BLaER1 (cell line): ENCODE results near the gene OSBP2.

Source experiments
- H3K27ac ChIP-seq: shearing (Covaris generic); formaldehyde crosslinking; 2 replicates; pipeline ENCODE4 v1.8.1; 2022
- H3K27me3 ChIP-seq: shearing (Covaris generic); formaldehyde crosslinking; 2 replicates; pipeline ENCODE4 v1.8.1; 2022
- H3K36me3 ChIP-seq: shearing (Covaris generic); formaldehyde crosslinking; 2 replicates; pipeline ENCODE4 v1.8.1; 2022
- H3K4me1 ChIP-seq: shearing (Covaris generic); formaldehyde crosslinking; 2 replicates; pipeline ENCODE4 v1.8.1; 2022
- H3K4me2 ChIP-seq: shearing (Covaris generic); formaldehyde crosslinking; 2 replicates; pipeline ENCODE4 v1.8.1; 2022
- H3K4me3 ChIP-seq: shearing (Covaris generic); formaldehyde crosslinking; 2 replicates; pipeline ENCODE4 v1.8.1; 2022
- H3K9ac ChIP-seq: shearing (Covaris generic); formaldehyde crosslinking; 2 replicates; pipeline ENCODE4 v1.8.1; 2022
- H3K9me3 ChIP-seq: shearing (Covaris generic); formaldehyde crosslinking; 2 replicates; pipeline ENCODE4 v1.8.1; 2022
- H4K20me1 ChIP-seq: shearing (Covaris generic); formaldehyde crosslinking; 2 replicates; pipeline ENCODE4 v1.8.1; 2022
- Cebpa-rat ChIP-seq: shearing (Covaris generic); IDR thresholded peaks from 2 replicates; pipeline ENCODE4 v1.8.1; 2022

Gene OSBP2

GRCh38 chr22:30858976-30859713 lies 164.5 kb downstream of the OSBP2 start:
- H3K36me3 ChIP-seq: no peaks in the 10 kb centered on the region

GRCh38 chr22:30859714-30860095 lies 165.0 kb downstream of the OSBP2 start:
- H3K27ac ChIP-seq: peak overlapping the region; percentile 80
- H3K9ac ChIP-seq: no peak overlapping the region
- peaks cover 6% of the 10 kb centered on the region; the same call in 1 of the 2 replicates for H3K9me3 ChIP-seq
- no peaks in the 10 kb centered on the region for H4K20me1 ChIP-seq
- TF ChIP-seq Cebpa-rat: no peak
- H3K4me1 ChIP-seq: peaks cover 38% of the 10 kb centered on the region
- H3K27me3 ChIP-seq: no peaks in the 10 kb centered on the region
- no peaks in the 10 kb centered on the region for H3K36me3 ChIP-seq
- H3K4me3 ChIP-seq: no peak overlapping the region
- peak overlapping the region; percentile 88; the same call in 1 of the 2 replicates for H3K4me2 ChIP-seq

More at GRCh38 chr22:30858976-30859713, 164.5 kb downstream of the OSBP2 start:
- H3K27me3 ChIP-seq: no peaks in the 10 kb centered on the region
- H4K20me1 ChIP-seq: no peaks in the 10 kb centered on the region
- H3K4me2 ChIP-seq: no peak overlapping the region
- H3K4me3 ChIP-seq: no peak overlapping the region
- no peak overlapping the region for H3K27ac ChIP-seq
- no peak overlapping the region for H3K9ac ChIP-seq
- no peak for TF ChIP-seq Cebpa-rat
- H3K9me3 ChIP-seq: peaks cover 7% of the 10 kb centered on the region; the same call in 1 of the 2 replicates
- peaks cover 38% of the 10 kb centered on the region for H3K4me1 ChIP-seq

- H3K9ac ChIP-seq: peak overlapping the region; percentile 34; the same call in 1 of the 2 replicates
- H3K4me3 ChIP-seq: 0 out of 2 replicates have a peak overlapping the region, but pooled peaks have one; percentile 22
- peaks cover 38% of the 10 kb centered on the region for H3K4me1 ChIP-seq
- peak overlapping the region; percentile 88 for H3K4me2 ChIP-seq
- no peak for TF ChIP-seq Cebpa-rat
- H3K9me3 ChIP-seq: no peaks in the 10 kb centered on the region
- peak overlapping the region; percentile 80 for H3K27ac ChIP-seq
- no peaks in the 10 kb centered on the region for H4K20me1 ChIP-seq
- no peaks in the 10 kb centered on the region for H3K36me3 ChIP-seq
- H3K27me3 ChIP-seq: no peaks in the 10 kb centered on the region
These were observed 165.8 kb downstream of the OSBP2 start for GRCh38 chr22:30860176-30861105.

- Histone ChIP-seq H3K36me3 (no peaks in the 10 kb centered on the region), H3K9me3 (no peaks in the 10 kb centered on the region), H4K20me1 (no peaks in the 10 kb centered on the region), H3K4me2 (peak overlapping the region; percentile 88), H3K27me3 (no peaks in the 10 kb centered on the region), H3K27ac (peak overlapping the region; percentile 80), H3K4me1 (peaks cover 36% of the 10 kb centered on the region), H3K9ac (0 out of 2 replicates have a peak overlapping the region, but pooled peaks have one; percentile 38), H3K4me3 (no peak overlapping the region)
- TF ChIP-seq Cebpa-rat: no peak
These were observed 166.5 kb downstream of the OSBP2 start for GRCh38 chr22:30861131-30861530.

GRCh38 chr22:30861688-30862552 lies 167.2 kb downstream of the OSBP2 start:
- peaks cover 44% of the 10 kb centered on the region for H3K4me1 ChIP-seq
- TF ChIP-seq Cebpa-rat: no peak
- H3K4me2 ChIP-seq: peak overlapping the region; percentile 88
- H4K20me1 ChIP-seq: no peaks in the 10 kb centered on the region
- peak overlapping the region; percentile 38; the same call in 1 of the 2 replicates for H3K9ac ChIP-seq
- H3K36me3 ChIP-seq: no peaks in the 10 kb centered on the region
- peak overlapping the region; percentile 80 for H3K27ac ChIP-seq
- no peaks in the 10 kb centered on the region for H3K9me3 ChIP-seq
- H3K4me3 ChIP-seq: no peak overlapping the region
- no peaks in the 10 kb centered on the region for H3K27me3 ChIP-seq

GRCh38 chr22:30863081-30863833 lies 168.6 kb downstream of the OSBP2 start:
- H3K27me3 ChIP-seq: no peaks in the 10 kb centered on the region
- H3K27ac ChIP-seq: no peak overlapping the region
- H3K4me2 ChIP-seq: no peak overlapping the region
- peaks cover 58% of the 10 kb centered on the region for H3K4me1 ChIP-seq
- no peaks in the 10 kb centered on the region for H3K9me3 ChIP-seq
- no peak for TF ChIP-seq Cebpa-rat
- no peaks in the 10 kb centered on the region for H4K20me1 ChIP-seq
- H3K36me3 ChIP-seq: no peaks in the 10 kb centered on the region
- no peak overlapping the region for H3K4me3 ChIP-seq
- H3K9ac ChIP-seq: no peak overlapping the region

GRCh38 chr22:30864441-30865420 lies 170.1 kb downstream of the OSBP2 start:
- no peak overlapping the region for H3K9ac ChIP-seq
- H3K27me3 ChIP-seq: no peaks in the 10 kb centered on the region
- no peak overlapping the region for H3K4me2 ChIP-seq
- H3K36me3 ChIP-seq: no peaks in the 10 kb centered on the region
- TF ChIP-seq Cebpa-rat: no peak
- H3K27ac ChIP-seq: no peak overlapping the region
- H3K4me1 ChIP-seq: peaks cover 68% of the 10 kb centered on the region
- no peak overlapping the region for H3K4me3 ChIP-seq
- no peaks in the 10 kb centered on the region for H3K9me3 ChIP-seq
- no peaks in the 10 kb centered on the region for H4K20me1 ChIP-seq

GRCh38 chr22:30865656-30866055 lies 171.0 kb downstream of the OSBP2 start:
- Histone ChIP-seq H3K27ac (no peak overlapping the region; the same call in 1 of the 2 replicates), H4K20me1 (no peaks in the 10 kb centered on the region), H3K9ac (no peak overlapping the region), H3K4me1 (peaks cover 66% of the 10 kb centered on the region), H3K4me2 (no peak overlapping the region), H3K36me3 (no peaks in the 10 kb centered on the region), H3K27me3 (no peaks in the 10 kb centered on the region), H3K4me3 (no peak overlapping the region), H3K9me3 (no peaks in the 10 kb centered on the region)
- TF ChIP-seq Cebpa-rat: no peak
